Effector memory CD4-positive, alpha-beta T cell (primary cell): Measurements from ENCODE around the gene GBA2.

Experiments used
- DNase-seq, 3 donors: peaks; one replicate each; pipeline ENCODE4 v3.0.0-alpha.2; 2020
- H3K27ac ChIP-seq: 2 replicates; pipeline ENCODE4 v1.7.0; 2013; ENCODE audit warnings: mild to moderate bottlenecking, low read length, moderate library complexity; ENCODE audit not compliant: insufficient read depth, poor library complexity, severe bottlenecking
- H3K27me3 ChIP-seq: replicated peaks from 2 replicates; pipeline ENCODE4 v1.7.0; 2013; ENCODE audit warnings: mild to moderate bottlenecking, low read length; ENCODE audit not compliant: insufficient read depth, control insufficient read depth, poor library complexity, severe bottlenecking
- H3K36me3 ChIP-seq: 2 replicates; pipeline ENCODE4 v1.7.0; 2013; ENCODE audit warnings: mild to moderate bottlenecking, low read length, moderate library complexity; ENCODE audit not compliant: control insufficient read depth, insufficient read depth
- H3K4me1 ChIP-seq: 2 replicates; pipeline ENCODE4 v1.7.0; 2013; ENCODE audit warnings: low read length, mild to moderate bottlenecking; ENCODE audit not compliant: control insufficient read depth, insufficient read depth, poor library complexity, severe bottlenecking
- H3K4me3 ChIP-seq: 2 replicates; pipeline ENCODE4 v1.7.0; 2013; ENCODE audit warnings: low read length, low read depth, mild to moderate bottlenecking; ENCODE audit not compliant: insufficient read depth, poor library complexity, severe bottlenecking
- H3K9me3 ChIP-seq: 2 replicates; pipeline ENCODE4 v1.7.0; 2013; ENCODE audit warnings: mild to moderate bottlenecking, low read length, moderate library complexity; ENCODE audit not compliant: control insufficient read depth

The GBA2 gene

DNA sequence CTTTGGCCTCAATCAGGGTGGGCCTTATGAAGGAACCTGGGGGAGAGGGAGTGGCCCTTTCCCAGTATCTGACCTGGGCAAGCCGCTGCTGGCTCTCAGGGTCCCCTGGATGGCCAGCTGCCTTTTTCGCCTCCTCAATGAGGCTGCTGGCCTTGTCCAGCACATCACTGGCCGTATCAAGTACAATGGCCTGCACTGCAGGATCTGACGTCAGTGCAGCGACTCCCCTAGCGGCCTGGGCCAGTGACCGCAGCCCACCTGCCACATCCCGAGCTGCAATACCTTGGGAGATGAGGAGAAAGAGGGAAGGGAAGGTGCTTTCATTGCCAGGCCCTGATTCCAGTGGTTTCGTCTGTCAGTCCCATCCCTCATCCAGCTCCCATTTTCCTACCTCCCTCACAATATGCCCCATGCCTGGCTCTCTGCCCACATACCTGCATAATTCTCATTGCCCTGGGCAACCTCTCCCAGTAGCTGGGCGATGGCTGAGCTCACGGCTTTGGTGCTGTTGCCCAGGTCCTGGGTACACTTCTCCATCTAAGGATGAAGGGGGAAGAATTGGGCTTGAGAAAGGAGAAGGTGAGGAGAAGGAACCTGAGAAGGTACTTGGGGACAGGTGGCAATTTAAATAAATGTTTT, 36.1 kb downstream of the GBA2 start:
- DNase-seq: no peak
- H3K4me3 ChIP-seq: no peak overlapping the region
- no peaks in the 10 kb centered on the region for H3K4me1 ChIP-seq

DNA sequence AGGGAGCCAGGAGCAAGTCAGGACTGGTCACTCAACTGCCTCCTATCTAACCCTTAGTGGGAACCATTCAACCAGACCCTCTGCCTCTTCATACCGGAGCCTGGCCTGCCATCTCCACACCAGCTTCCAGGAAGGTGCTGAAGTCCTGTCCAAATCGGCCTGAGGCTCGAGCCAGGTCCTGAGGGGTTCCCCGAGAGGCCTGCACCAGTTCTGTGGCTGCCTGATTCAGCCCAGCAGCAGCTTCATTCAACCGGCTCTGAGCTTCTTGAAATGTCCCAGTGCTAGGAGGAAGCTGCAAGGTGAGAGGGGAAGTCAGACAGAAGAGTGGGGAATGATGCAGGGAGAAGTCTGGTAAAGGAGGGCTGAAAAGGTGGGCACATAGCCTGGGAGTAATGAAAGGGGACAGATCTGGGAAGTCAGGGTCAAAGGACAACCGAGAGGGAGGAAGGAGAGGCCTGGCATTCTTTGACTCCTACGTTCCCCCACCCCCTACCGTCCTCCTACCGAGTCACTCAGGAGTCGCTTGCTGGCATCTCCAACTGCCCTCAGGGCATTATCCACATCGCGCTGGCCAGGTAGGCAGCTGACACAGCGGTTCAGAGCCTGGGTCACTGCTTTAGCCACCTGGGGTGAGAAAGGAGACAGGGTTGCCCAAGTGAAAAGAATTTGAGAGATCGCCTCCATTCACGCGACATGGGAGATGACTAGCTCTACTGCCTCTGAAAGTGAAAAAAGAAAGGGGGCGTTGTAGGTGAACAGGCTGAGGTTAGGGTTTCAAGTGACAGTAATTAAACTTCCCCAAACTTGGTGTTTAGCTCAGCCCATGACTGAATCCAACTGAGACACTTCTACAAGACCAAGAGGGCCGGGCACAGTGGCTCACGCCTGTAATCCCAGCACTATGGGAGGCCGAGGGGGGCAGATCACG, 37.3 kb downstream of the GBA2 start:
- Histone ChIP-seq H3K36me3 (peaks cover 96% of the 10 kb centered on the region), H3K4me3 (no peak overlapping the region), H3K9me3 (no peaks in the 10 kb centered on the region), H3K27ac (no peak overlapping the region), H3K27me3 (no peaks in the 10 kb centered on the region), H3K4me1 (no peaks in the 10 kb centered on the region)
- no peak for DNase-seq

More for the DNA sequence above, 36.1 kb downstream of the GBA2 start:
- Histone ChIP-seq H3K9me3 (no peaks in the 10 kb centered on the region), H3K36me3 (peaks cover 96% of the 10 kb centered on the region), H3K27ac (no peak overlapping the region), H3K27me3 (no peaks in the 10 kb centered on the region)

DNA sequence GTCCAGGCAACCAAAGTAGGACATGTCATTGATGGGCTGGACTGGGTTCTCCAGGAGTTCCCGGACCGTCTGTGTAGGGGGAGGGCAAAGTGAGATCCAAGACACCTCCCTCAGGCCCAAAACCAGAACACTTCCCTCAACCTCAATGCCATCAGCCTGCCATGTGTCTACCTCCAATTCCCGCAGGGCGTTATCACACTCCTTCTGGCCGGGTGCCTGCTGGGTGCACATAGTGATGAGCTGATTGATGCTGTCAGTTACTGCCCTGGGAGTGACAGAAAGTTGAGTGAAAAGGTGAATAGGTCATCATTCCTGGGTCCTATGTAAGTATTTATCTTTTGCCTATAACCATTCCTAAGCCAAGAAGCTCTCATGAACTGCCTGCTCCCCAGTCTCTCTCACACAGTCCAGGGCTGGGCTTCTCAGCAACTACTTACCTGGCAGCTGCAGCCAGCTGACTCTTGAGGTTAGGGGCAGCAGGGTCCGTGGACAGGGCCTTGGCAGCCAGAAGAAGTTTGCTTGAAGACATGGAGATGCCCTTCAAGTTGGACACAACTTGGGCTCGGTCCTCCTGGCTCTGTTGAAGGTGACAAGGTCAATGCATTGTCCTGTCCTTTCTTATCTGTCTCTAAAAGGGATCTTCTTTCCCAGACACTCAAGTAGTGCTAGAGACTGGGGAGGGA, 38.1 kb downstream of the GBA2 start:
- H3K4me3 ChIP-seq: no peak overlapping the region
- no peaks in the 10 kb centered on the region for H3K4me1 ChIP-seq
- no peaks in the 10 kb centered on the region for H3K27me3 ChIP-seq
- no peak for DNase-seq
- H3K27ac ChIP-seq: no peak overlapping the region
- peaks cover 96% of the 10 kb centered on the region for H3K36me3 ChIP-seq
- H3K9me3 ChIP-seq: no peaks in the 10 kb centered on the region

DNA sequence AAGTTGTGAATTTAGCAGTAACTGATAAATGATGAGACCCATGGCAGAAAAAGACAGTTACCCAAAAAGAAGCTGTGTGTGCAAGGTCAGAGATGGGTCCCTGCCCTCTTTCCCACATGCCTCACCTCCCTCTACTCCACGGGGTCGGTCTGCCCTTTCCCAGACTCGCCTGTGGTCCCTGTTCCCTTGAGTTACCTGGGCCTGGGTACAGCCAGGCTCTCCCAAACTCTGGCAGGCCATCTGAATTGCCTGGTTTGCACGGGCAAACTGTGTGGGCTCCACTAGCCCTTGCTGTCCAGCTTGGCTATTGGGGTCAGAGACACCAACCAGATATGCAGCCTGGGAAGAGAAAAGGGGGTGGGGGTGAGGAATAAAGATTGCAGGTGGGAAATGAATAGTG, 40.9 kb downstream of the GBA2 start:
- H3K4me1 ChIP-seq: no peaks in the 10 kb centered on the region
- no peak for DNase-seq
- no peaks in the 10 kb centered on the region for H3K9me3 ChIP-seq
- H3K27me3 ChIP-seq: no peaks in the 10 kb centered on the region
- H3K4me3 ChIP-seq: no peak overlapping the region
- peaks cover 96% of the 10 kb centered on the region for H3K36me3 ChIP-seq
- peak overlapping the region; percentile 24 for H3K27ac ChIP-seq

DNA sequence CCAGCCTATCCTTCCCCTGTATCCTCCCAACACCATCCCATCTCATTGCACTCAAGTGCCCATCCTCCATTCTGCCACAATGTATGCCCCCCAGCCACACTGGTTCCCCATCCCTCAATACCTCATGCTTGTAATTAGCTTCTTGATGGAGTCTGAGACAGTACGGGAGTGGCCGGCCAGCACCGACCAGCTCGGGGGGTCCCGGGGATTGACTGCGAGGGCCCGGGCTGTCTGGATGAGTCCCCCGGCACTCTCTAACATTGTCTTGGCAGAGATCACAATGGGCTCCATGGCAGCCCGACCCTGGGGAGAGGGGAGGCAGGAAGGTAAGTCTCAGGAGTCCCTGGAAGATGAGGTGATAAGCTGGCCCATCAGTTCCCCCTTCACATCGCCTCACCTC, 42.1 kb downstream of the GBA2 start:
- Histone ChIP-seq H3K4me1 (no peaks in the 10 kb centered on the region), H3K27ac (no peak overlapping the region), H3K36me3 (peaks cover 91% of the 10 kb centered on the region), H3K27me3 (no peaks in the 10 kb centered on the region), H3K4me3 (no peak overlapping the region), H3K9me3 (no peaks in the 10 kb centered on the region)
- DNase-seq: no peak

DNA sequence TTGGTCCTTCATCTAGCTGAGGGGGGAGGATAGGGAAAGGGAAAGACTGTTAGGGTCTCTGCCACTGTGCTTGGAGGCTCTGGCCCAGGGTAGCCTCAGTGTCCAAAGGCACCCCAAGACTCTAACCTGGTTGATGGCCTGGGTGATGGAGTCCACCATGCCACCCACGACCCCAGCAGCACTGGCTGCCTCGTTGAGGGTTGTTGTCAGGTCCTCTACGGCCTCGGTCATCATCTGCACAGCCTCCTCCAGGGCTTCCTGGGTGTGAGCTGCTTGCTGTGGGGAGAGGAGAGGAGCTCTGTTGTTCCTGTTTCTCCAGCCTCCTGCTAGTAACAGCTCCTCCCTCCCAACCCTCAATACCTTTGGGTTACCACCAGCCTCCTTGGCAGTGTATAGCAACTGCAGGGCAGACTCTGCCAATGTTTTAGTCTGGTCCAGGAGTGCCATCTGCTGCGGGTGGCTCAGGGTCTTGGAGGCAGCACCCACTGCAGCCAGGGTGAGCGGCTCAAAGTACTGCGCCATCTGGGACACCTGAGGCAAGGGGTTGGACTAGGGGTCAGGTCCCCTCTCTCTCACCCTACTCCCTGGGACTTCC, 43.1 kb downstream of the GBA2 start:
- H3K27me3 ChIP-seq: no peaks in the 10 kb centered on the region
- DNase-seq: no peak
- no peak overlapping the region for H3K27ac ChIP-seq
- no peak overlapping the region for H3K4me3 ChIP-seq
- no peaks in the 10 kb centered on the region for H3K4me1 ChIP-seq
- no peaks in the 10 kb centered on the region for H3K9me3 ChIP-seq
- H3K36me3 ChIP-seq: peaks cover 91% of the 10 kb centered on the region

DNA sequence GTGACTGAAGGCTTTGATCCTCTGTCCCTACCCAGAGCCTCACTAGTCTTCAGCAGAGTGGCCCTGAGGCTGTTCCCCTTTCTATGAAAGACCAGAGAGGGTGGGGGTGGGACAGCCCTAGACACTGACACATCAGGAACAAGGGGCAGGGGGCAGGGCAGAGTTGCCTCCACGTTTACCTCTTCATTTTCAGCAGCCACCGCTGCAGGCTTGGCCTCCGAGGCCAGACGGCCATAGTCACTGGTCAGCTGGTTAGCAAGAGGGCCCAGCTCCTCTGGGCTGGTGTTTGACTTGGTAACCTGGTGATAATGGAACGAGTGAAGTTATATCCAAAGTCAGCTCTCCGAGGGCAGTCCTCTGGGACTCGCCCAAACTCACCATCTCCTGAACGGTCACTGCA, 43.7 kb downstream of the GBA2 start:
- Histone ChIP-seq H3K27me3 (no peaks in the 10 kb centered on the region), H3K36me3 (peaks cover 91% of the 10 kb centered on the region), H3K9me3 (no peaks in the 10 kb centered on the region), H3K4me3 (no peak overlapping the region), H3K4me1 (no peaks in the 10 kb centered on the region), H3K27ac (no peak overlapping the region)
- no peak for DNase-seq

DNA sequence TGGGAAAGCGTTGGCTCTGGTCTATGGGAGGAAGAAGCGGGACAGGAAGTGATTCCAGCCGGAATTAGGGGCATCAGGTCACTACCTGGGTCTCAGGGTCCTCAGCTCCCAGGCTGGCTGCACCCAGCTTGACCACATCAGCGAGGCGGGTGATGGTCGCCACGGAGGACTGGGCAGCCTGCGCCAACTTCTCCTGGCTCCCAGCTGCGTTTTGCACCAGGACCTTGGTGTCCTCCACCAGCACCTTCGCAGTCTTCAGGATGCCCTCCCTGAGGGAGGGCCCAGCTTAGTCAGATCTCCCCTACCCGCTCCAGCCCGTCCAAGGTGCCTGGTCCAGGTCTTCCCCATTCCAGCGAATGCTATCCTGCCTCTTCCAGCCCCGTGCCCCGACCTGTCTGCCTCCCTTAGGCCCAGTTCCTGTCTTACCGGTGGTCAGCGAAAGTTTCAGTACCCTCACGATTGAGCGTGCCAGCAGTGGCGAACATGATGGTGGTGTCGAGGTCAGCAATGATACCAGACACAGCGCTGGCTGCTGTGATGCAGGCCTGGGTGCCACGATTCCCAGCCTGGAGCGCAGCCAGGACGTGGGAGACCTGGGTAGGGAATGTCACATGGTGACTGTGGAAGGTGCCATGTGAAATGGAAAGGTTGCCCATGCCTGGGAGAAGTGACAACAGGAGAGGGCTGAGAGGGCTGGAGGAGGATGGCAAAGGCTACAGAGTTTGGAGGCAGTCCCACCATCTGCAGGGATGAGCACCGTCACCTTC, 44.9 kb downstream of the GBA2 start:
- H3K9me3 ChIP-seq: no peaks in the 10 kb centered on the region
- no peak for DNase-seq
- H3K27ac ChIP-seq: no peak overlapping the region
- no peaks in the 10 kb centered on the region for H3K4me1 ChIP-seq
- no peak overlapping the region for H3K4me3 ChIP-seq
- peaks cover 95% of the 10 kb centered on the region for H3K36me3 ChIP-seq
- no peaks in the 10 kb centered on the region for H3K27me3 ChIP-seq

DNA sequence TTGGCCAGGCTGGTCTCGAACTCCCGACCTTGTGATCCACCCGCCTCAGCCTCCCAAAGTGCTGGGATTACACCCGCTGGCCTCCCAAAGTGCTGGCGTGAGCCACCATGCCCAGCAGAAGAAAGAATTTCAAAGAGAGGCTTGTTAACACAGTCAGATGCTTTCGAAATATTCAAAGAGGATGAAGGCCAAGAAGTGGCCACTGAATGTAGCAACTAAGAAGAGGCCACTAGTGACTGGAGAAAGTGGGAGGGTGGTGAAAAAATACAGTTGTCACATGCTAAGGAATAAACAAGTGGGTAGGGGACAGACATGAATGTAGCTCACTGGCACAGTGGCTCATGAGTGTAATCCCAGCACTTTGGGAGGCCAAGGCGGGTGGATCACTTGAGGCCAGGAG, 46.3 kb downstream of the GBA2 start:
- Histone ChIP-seq H3K4me1 (no peaks in the 10 kb centered on the region), H3K4me3 (no peak overlapping the region), H3K36me3 (peaks cover 95% of the 10 kb centered on the region), H3K9me3 (no peaks in the 10 kb centered on the region), H3K27ac (no peak overlapping the region), H3K27me3 (no peaks in the 10 kb centered on the region)
- no peak for DNase-seq
